K562 (cell line): ENCODE measurements around the gene NINJ2. TPM values are rescaled to one million over a fixed set of nuclear protein-coding genes. Genes with fewer than 3 reads are reported as not detected.
A peak's percentile ranks its signal among the peaks of the same experiment; 100 is the strongest.

Source experiments
- ATAC-seq: fragments of 200-7000 bp; cut with Tn5 transposase; 3 replicates; pipeline ENCODE4 v1.9.1; 2020; ENCODE audit warnings: moderate library complexity
- BruUV-seq: library from RNA; stranded (reverse); fragments of 400-500 nt; replicated peaks from 2 replicates; lab custom pipeline; 2021; lab: Mats Ljungman, UMichigan
- CTCF ChIA-PET: fragments of 300-600 bp; formaldehyde crosslinking; extraction: SDS; loops from one replicate; lab custom pipeline; 2021; ENCODE audit warnings: low intra/inter-chr PET ratio; lab: Yijun Ruan, JAX
- POLR2A ChIA-PET: fragments of 300-600, 350-650 bp; sonication (Branson Sonifier 250); formaldehyde crosslinking; extraction: SDS; loops from one replicate; lab custom pipeline; 2021; ENCODE audit warnings: antibody characterized with exemption, inconsistent platforms; lab: Yijun Ruan, JAX
- DNase-seq, 4 experiments: peaks; one replicate each; pipeline versions ENCODE4 v3.0.0 to v3.0.0-alpha.2; 2011 to 2018; ENCODE audit warnings: low spot score in 3 of 4, mixed read lengths in 3 of 4; ENCODE audit errors: extremely low read depth in 1 of 4
- FAIRE-seq: peaks from 2 replicates; lab custom pipeline; 2011; peaks lifted over from hg19 to GRCh38; lab: Jason Lieb, UNC
- H2AFZ ChIP-seq: 2 replicates; pipeline ENCODE4 v1.6.0; 2011; ENCODE audit warnings: low read depth, low read length, control low read depth, inconsistent platforms
- H3K27ac ChIP-seq: fragments of 200-600 bp; 3 replicates; pipeline ENCODE4 v1.8.0; 2011; ENCODE audit warnings: low read depth, mild to moderate bottlenecking, control low read depth, inconsistent platforms, low read length, moderate library complexity, mixed read lengths; ENCODE audit errors: extremely low read depth
- H3K27me3 ChIP-seq, 2 experiments: fragments of 300-600 bp in 1 of 2; 2 replicates in 1 of 2; 3 replicates in 1 of 2; pipeline versions ENCODE4 v1.6.0 to v1.8.0; 2011; ENCODE audit warnings: inconsistent platforms in 2 of 2, low read length in 2 of 2, mild to moderate bottlenecking in 1 of 2, mixed read lengths in 1 of 2, moderate library complexity in 1 of 2; ENCODE audit not compliant: control insufficient read depth in 2 of 2, insufficient read depth in 2 of 2
- H3K36me3 ChIP-seq: fragments of 300-600 bp; 3 replicates; pipeline ENCODE4 v1.8.0; 2011; ENCODE audit warnings: mild to moderate bottlenecking, low read length, inconsistent platforms; ENCODE audit not compliant: control insufficient read depth, insufficient read depth
- H3K4me1 ChIP-seq, 2 experiments: fragments of 200-600 bp in 1 of 2; replicated peaks in 1 of 2; 2 replicates in 1 of 2; 3 replicates in 1 of 2; pipeline versions ENCODE4 v1.5.1 to v1.8.0; 2011; ENCODE audit warnings: inconsistent platforms in 2 of 2, low read length in 2 of 2, mild to moderate bottlenecking in 1 of 2, mixed read lengths in 1 of 2, moderate library complexity in 1 of 2; ENCODE audit not compliant: control insufficient read depth in 2 of 2, insufficient read depth in 2 of 2
- H3K4me2 ChIP-seq: 2 replicates; pipeline ENCODE4 v1.6.1; 2011; ENCODE audit warnings: low read length, control low read depth, inconsistent platforms, mixed read lengths; ENCODE audit not compliant: insufficient read depth
- H3K4me3 ChIP-seq: fragments of 200-600 bp; sonication (generic), shearing (Covaris generic); 2 replicates; pipeline ENCODE4 v1.5.1; 2016; ENCODE audit warnings: control low read depth, inconsistent platforms
- H3K79me2 ChIP-seq: fragments of 200-600 bp; 3 replicates; pipeline ENCODE4 v1.8.0; 2011; ENCODE audit warnings: low read length, inconsistent platforms; ENCODE audit not compliant: control insufficient read depth, insufficient read depth
- H3K9ac ChIP-seq, 2 experiments: 2 replicates each; pipeline versions ENCODE4 v1.6.0 to v1.6.1; 2011; ENCODE audit warnings: low read depth in 2 of 2, low read length in 2 of 2, control low read depth in 1 of 2, inconsistent platforms in 1 of 2, mild to moderate bottlenecking in 1 of 2, mixed read lengths in 1 of 2; ENCODE audit not compliant: insufficient read depth in 1 of 2
- H3K9me1 ChIP-seq: one replicate; pipeline ENCODE4 v1.6.0; 2011; ENCODE audit warnings: inconsistent platforms, mild to moderate bottlenecking, low read length, moderate library complexity; ENCODE audit not compliant: control insufficient read depth, insufficient read depth
- H3K9me3 ChIP-seq: replicated peaks from 2 replicates; pipeline ENCODE4 v1.5.1; 2011; ENCODE audit warnings: low read depth, low read length, inconsistent platforms; ENCODE audit not compliant: control insufficient read depth, insufficient read depth
- H4K20me1 ChIP-seq: replicated peaks from 2 replicates; pipeline ENCODE4 v1.6.1; 2011; ENCODE audit warnings: low read length, inconsistent platforms, mixed read lengths; ENCODE audit not compliant: control insufficient read depth, insufficient read depth
- CTCF ChIP-seq, 3 experiments: IDR thresholded peaks in 2 of 3; conservative IDR thresholded peaks in 1 of 3; 2 replicates each; pipeline ENCODE4 v1.5.1; 2011 to 2012; ENCODE audit warnings: low read length in 3 of 3, mild to moderate bottlenecking in 3 of 3, control low read depth in 2 of 3, improper control_type of control experiment in 1 of 3, inconsistent platforms in 1 of 3, low read depth in 1 of 3, mixed read lengths in 1 of 3, moderate library complexity in 1 of 3; ENCODE audit not compliant: insufficient read depth in 2 of 3
- PHTF2 ChIP-seq: fragments of 250-450 bp; sonication (Bioruptor Pico); IDR thresholded peaks from 2 replicates; pipeline ENCODE4 v1.5.0; 2021; ENCODE audit warnings: mild to moderate bottlenecking
- ZNF175 ChIP-seq: fragments of 200-800 bp; sonication (Bioruptor generic); IDR thresholded peaks from 2 replicates; pipeline ENCODE4 v1.6.1; 2016; ENCODE audit warnings: low read depth, mild to moderate bottlenecking, missing genetic modification characterization, missing compliant biosample characterization
- ZNF584 ChIP-seq: fragments of 200-800 bp; sonication (Bioruptor generic); IDR thresholded peaks from 2 replicates; pipeline ENCODE4 v1.6.1; 2016; ENCODE audit warnings: low read depth, mild to moderate bottlenecking, missing genetic modification characterization, missing compliant biosample characterization
- ZNF778 ChIP-seq: fragments of 450-650 bp; formaldehyde crosslinking; IDR thresholded peaks from 2 replicates; pipeline ENCODE4 v1.4.0; 2020; ENCODE audit warnings: mild to moderate bottlenecking, moderate library complexity
- WGBS: fragments of 100-300 bp; shearing (Covaris generic); methylation state at CpG from one replicate; pipeline ENCODE4 v1.1.6; 2016; ENCODE audit warnings: low coverage, mixed read lengths; ENCODE audit not compliant: insufficient coverage; ENCODE audit errors: missing lambda C conversion rate; 5-methylcytosine and 5-hydroxymethylcytosine counted together
- in situ Hi-C: fragments of 300-500 bp; cut with MboI; formaldehyde crosslinking; loops from 4 replicates; pipeline ENCODE4 v1.15.0; 2018; ENCODE audit warnings: inconsistent platforms, mixed read lengths
- intact Hi-C: fragments of 100-400 bp; cut with micrococcal nuclease; formaldehyde crosslinking; loops from 2 replicates; pipeline ENCODE4 v1.14.2; 2022
- polyA plus RNA-seq, 8 experiments: library from polyadenylated mRNA; depleted of rRNA in 4 of 8; stranded (reverse) in 5 of 8; unstranded in 3 of 8; fragments of >200 nt; fragmentation: Nextera tagmentation in 2 of 8; fragmentation: Illumina TruSeq in 1 of 8; extraction: Ambion mirVana in 2 of 8; extraction: Trizol in 1 of 8; gene quantifications; 2 replicates each; pipeline versions ENCODE4 v1.2.1 to v1.2.3, GENCODE V29; 2011 to 2014; ENCODE audit warnings: inconsistent platforms in 1 of 8, missing spikeins in 1 of 8
- total RNA-seq, 7 experiments: library from RNA; depleted of rRNA in 6 of 7; stranded (reverse); fragments of >200 nt in 6 of 7; fragmentation: Illumina TruSeq in 2 of 7; extraction: Trizol in 2 of 7; gene quantifications; 2 replicates each; pipeline versions ENCODE4 v1.2.1 to v1.2.3, GENCODE V29; 2011 to 2021; ENCODE audit warnings: low replicate concordance in 1 of 7

Gene NINJ2
- total and polyA plus RNA-seq, 9 of the 15 experiments (the other 6 are each of a cell fraction or from before 2014, with no cell fraction given): 2.6 to 16.0 (median 4.5) TPM

GRCh38 chr12:583251-583869 lies 79.9 kb downstream of the NINJ2 start (continued):
- TF ChIP-seq CTCF (IDR thresholded peaks at IDR 0.05 in 2 of 3, conservative IDR thresholded peaks at IDR 0.05 in 1 of 3; ENCODE audit: insufficient read depth in 2 of 3, low read depth in 1 of 3, low read length in 3 of 3) (no peak), ZNF175 (CRISPR knock-in tag) (no peak), PHTF2 (CRISPR knock-in tag) (no peak)
- TF ChIP-seq, all 486 proteins: peak for 0

GRCh38 chr12:581746-582145 lies 81.5 kb downstream of the NINJ2 start:
- WGBS: 85% methylated on average over 3 of the region's 9 CpGs
- Histone ChIP-seq H3K36me3 (no peaks in the 10 kb centered on the region), H3K27me3 (no peaks in the 10 kb centered on the region), H3K27ac (no peak overlapping the region), H2AFZ (no peak overlapping the region), H3K9me3 (no peaks in the 10 kb centered on the region), H3K9me1 (no peaks in the 10 kb centered on the region), H4K20me1 (no peaks in the 10 kb centered on the region), H3K79me2 (no peaks in the 10 kb centered on the region), H3K4me2 (no peak overlapping the region), H3K4me3 (no peak overlapping the region), H3K4me1 (peaks cover 14 to 17% of the 10 kb centered on the region in 2 experiments; a peak in 4 of 5 replicates), H3K9ac (peak overlapping the region in 1 of 2 experiments; percentile 55; a peak in 1 of 4 replicates)
- BruUV-seq: no TSS peak
- ChIA-PET CTCF (no interaction called here), POLR2A (interaction anchor here (0.9 kb wide), 1 partner anchor 9 kb away, joined by 3 read pairs; no protein-coding TSS in a partner anchor)
- TF ChIP-seq ZNF778 (CRISPR knock-in tag) (no peak), ZNF584 (CRISPR knock-in tag) (no peak)
- no peak for DNase-seq
- in situ Hi-C loops: no loop called here
- no peak for ATAC-seq
- intact Hi-C loops: no loop called here
- FAIRE-seq: no peak
